GM20431 (cell line): ENCODE results near the gene MBD4.

Experiments used
- in situ Hi-C: fragments of 300-500 bp; cut with MseI, MboI; formaldehyde crosslinking; loops from one replicate; pipeline ENCODE4 v1.15.0; 2020; ENCODE audit warnings: low sequenced_read_pairs; ENCODE audit not compliant: unreplicated experiment

Gene MBD4

DNA sequence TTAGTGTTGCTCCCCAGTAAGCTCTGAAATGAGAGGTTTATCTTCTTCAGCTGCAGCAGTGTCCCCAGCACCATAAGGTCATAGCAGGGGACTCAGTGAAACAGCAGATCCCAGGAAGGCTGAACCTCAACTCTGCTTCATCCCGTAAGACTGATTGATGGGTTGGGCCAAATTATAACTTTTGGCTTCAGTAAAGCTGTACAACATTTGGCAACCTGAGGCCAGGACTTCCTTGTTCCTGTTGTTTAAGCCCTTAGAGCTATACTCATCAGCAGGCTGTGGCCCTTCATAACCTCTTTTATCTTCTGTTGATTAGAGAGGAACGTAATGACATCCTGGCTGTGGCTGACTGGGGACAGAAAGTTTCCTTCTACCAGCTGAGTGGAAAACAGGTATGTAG, 29.3 kb upstream of the MBD4 start:
- in situ Hi-C loops, result no loop called here

DNA sequence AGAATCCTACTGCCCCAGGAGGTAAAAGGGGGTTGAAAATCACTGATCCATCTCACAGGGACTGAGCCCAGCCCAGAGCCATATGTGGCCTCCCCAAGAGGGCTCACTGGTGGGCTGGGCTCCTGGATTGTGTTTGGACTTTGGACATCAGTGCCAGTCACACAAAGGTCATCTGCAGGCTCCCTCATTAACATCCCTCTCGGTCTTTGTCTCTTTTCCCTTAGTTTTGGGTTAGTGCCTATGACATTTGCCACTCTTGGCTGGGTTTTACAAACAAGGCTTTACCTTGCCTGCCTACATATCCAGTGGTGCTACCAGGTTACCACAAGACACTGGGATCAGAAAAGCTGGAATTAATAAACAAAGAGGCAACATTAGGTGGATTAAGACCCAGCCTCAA, 28.2 kb upstream of the MBD4 start:
- in situ Hi-C loops, result no loop called here

DNA sequence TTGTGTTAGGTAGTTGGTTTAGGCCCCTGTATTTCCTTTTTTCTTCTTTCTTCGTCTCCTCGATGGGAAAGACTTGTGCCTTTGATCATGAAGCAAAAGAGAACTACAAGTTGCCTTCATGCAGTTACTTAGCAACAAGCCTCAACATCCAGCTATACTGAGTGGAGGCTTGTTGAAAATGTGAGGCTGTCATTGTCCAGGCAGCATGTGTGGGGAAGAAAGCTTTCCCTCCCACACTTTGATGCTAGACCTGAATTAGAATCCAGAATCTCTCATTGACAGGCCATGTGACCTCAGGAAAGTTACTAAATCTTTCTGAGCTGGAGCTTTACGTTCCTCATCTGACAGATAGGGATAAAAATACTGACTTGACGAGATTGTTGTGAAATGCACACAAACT, 24.0 kb upstream of the MBD4 start:
- in situ Hi-C loops, result no loop called here

DNA sequence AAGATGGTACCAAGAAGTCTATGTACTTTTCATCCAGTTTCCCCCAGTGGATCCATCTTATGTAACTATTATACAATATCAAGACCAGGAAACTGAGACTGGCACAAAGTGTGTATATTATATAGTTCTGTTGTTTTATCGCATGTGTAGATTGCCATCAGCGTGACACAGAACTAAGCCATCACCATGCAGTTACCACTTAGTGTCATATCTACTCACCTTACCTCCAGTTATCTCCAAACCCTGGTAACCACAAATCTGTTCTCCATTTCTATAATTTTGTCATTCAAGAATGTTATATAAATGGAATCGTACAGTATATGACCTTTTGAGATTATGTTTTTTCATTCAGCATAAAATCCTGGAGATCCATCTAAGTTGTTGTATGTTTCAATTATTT, 23.3 kb upstream of the MBD4 start:
- in situ Hi-C loops, result no loop called here

DNA sequence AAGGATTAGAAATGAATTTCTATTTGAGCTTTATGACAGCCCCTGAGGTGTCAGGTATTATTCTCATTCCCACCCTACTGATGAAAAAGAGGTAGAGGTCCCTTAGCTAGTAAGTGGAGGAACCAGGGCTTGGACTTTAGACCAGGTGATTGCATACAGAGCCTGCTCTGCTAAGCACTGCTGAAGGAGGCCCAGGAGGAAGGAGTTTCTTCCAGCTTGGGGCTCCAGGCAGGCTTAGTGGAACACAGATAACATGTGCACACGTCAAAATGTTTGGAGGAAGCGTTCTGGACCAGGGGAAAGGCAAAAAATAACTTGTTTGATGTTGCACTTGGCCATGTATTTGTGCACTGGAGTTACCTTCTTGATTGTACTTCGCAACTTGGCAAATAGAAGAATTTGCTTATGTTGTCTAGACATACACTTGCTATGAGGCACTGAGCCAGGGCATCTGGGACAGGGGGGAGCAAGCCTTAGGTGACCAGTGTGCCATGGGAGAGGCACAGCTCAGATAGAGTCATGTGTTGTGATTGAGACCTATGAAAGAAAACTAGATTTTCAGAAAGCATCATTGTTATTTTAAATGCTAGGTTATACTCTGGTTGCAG, 22.7 kb upstream of the MBD4 start:
- in situ Hi-C loops, result no loop called here

DNA sequence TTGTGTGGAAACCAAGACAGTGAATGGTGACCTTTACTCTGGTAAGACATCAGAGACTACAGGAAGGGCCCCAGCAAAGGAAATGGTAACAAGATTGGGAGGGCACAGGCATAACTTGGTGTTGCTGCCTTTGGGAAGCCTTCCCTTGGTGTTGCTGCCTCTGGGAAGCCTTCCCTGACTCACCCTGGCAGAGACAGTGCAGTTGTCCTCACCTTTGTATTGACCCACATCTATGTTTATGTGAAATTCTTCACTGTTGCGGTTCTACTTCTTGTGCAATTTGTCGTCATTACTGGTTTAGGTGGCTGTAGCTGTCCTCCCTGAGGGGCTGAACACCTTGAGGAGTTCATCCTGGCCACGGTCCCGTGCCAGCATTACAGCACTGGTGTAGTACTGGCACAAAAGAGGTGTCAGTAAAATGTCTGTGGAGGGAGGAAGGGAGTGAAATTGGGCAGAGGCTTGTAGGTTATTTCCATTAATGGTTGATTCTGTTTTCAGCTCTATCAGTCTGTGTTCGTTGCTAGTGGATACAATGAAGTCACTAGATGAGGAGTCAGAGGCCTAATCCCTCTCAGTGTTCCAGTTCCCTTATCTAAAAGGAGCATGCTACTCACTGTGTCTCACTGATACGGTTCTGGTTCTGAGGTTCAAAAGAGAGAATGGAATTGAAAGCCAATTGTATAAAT, 21.9 kb upstream of the MBD4 start:
- in situ Hi-C loops, result no loop called here

DNA sequence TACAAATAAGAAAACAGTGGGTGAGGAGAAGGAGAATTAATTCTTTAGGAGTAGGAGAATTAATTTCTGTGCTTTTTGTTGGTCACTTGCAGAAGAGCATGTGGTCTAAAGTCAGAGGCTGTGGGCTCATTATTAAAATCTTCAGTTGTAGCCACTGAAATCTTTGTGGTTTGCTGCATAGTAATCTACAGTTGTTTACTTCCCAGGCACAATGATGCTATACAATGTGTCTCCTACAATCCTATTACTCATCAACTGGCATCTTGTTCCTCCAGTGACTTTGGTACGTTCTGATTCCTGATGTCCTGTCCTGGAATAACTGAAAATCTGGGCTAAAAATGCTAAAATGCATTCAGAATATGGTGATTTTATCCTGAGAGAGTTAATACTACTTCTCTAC, 21.3 kb upstream of the MBD4 start:
- in situ Hi-C loops, result no loop called here

DNA sequence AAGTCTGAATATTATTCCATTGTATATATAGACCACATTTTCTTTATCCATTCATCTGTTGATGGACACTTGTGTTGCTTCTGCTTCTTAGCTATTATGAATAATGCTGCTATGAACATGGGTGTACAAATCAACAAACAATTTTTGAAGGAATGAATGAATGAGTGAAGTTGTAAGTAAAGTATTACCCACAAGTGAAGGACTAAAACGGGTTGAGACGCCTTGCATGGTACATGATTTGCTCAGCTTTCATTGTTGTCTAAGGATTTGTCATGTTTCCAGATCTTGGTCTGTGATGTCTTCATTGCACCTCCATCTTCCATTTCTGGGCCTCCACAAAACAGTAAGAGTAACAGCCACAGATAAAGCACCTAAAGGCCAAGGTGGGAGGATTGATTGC, 20.8 kb upstream of the MBD4 start:
- in situ Hi-C loops, result no loop called here

DNA sequence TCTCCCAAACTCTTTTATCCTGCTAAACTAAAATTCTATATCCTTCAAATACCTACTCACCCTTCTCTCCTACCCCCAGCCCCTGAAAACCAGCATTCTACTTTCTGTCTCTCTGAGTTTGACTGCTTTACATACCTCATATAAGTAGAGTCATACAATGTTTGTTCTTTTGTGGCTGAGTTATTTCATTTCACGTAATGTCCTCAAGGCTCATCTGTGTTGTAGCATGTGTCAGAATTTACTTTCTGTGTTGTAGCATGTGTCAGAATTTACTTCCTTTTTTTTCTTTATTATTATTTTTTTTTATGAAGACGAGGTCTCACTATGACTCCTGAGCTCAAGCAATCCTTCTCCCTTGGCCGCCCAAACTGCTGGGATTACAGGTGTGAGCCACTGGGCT, 20.4 kb upstream of the MBD4 start:
- in situ Hi-C loops, result no loop called here

DNA sequence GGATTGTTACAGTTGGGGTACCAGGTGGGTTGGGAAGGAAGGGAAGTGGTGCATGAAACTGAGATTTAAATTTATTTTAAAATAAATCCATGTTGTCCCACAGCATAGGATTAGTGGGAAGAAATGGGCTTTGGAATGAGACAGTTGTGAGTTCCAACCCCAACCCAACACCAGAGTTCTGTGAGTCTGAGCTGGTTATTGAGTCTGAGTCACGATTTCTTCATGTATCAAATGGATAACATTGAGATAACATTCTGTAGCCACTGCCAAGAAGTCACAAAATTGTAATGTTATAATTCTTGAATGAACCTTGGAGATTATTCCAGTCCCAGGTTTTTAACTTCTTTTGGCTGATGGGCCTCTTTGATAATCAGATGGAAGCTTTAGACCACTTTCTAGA, 14.0 kb upstream of the MBD4 start:
- in situ Hi-C loops, result no loop called here

DNA sequence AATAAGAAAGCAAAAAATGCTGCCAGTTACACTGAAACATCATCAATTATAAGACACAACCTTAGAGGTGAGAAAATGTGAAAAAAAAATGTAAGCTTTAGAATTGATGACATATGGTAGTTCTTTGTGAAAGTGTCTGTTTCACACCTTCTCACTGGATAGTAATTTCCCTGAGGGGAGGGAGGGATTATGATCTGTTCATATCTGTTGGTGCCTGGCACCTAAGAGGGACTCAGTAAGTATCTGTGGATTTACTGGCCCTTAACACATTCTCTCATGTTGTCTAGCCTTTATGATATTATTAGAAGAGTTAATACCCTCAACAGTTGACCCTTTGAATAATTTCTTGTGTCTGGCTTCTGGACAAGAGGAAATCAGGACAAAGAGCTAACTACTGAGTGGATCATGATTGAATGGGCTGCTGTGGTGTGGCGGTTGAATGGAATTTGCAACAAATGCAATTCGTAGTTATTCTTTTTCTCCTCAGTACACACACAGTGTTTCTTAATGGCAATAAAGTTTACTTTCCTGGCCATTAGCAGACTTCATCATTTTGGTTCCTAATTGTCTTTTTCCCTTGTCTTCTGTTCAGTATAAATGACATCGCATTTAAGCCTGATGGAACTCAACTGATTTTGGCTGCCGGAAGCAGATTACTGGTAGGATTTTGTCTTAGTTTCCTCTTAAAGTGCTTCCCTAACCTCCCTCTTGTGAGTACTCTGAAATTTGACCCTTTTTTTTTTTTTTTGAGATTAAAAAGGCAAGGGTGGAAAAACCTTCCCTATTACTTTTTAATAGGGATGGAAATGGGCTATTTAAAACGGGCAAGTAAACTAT, 9.7 kb upstream of the MBD4 start:
- in situ Hi-C loops, result no loop called here

DNA sequence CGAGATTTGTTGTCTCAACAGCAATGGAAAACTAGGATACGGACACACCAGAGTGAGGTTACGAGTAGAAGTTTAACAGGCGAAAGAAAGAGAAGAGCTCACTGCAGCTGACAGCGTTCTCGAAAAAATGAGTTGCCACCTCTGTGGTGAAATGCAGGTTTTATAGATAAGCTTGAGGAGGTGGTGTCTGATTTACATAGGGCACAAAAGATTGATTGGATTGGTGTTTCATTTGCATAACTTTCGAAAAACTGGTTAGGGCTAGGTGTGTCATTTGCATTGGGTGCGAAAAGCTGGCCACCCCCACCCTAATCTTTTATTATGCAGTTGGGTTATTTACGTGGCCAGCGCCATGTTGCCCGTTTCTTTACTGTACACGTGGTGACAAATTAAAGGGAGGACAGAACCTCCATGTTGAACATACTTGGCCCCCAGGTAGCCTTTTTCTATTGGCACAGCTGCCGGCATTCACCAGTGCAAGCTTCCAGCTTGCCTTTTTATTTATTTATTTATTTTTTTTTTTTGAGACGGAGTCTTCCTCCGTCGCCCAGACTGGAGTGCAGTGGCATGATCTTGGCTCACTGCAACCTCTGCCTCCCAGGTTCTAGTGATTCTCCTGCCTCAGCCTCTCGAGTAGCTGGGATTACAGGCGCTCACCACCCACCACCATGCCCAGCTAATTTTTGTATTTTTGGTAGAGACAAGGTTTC, 8.6 kb upstream of the MBD4 start:
- in situ Hi-C loops, result no loop called here

DNA sequence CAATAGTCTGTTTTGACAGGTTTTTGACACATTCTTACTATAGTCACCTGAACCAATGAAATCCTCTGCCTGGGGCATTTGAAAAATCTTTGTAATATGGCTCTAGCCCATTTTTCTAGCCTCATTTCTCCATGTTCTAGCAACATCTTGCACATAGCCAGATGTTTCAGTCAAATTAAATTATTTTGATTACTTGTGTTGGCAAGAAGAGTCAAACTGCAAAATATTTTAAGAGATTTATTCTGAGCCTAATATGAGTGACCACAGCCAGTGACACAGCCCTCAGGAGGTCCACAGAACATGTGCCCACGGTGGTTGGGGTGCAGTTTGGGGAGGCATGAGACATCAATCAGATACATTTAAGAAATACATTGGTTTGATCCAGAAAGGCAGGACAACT, 7.2 kb upstream of the MBD4 start:
- in situ Hi-C loops, result no loop called here

DNA sequence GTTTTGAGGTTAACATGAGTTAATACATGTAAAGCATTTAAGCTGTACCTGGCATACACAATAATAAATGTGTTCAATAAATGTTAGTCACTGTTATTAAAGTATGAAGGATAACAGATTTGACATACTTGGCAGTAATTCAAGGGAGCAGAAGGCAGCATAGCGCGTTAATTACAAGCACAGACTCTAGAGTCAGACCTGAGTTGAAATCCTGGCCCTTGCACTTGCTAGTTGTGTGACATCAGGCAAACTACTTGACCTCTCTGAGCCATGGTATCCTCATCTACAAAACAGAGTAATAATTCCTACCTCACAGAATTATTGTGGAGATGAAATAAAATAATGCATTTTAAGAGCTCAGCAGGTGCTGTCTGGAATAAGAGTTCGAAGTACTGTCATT, 5.7 kb upstream of the MBD4 start:
- in situ Hi-C loops, result no loop called here

DNA sequence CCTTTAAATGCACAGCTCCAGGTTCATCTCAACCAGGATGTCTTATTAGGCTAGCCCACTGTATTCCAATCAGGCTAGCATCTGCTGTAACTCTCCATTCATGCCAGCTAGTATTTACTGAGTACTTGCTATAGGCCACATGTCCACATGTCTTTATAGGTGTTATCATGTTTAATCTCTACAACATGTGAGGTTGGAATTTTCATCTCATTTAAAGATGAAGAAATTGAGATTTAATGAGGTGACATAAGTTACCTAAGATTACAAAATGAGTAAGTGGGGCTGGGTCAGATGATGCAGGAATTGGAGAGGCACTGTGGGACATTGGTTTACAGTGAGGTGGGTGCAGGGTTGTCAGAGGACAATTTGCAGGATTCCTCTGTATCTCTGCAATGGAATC, 3.2 kb upstream of the MBD4 start:
- in situ Hi-C loops, result no loop called here

DNA sequence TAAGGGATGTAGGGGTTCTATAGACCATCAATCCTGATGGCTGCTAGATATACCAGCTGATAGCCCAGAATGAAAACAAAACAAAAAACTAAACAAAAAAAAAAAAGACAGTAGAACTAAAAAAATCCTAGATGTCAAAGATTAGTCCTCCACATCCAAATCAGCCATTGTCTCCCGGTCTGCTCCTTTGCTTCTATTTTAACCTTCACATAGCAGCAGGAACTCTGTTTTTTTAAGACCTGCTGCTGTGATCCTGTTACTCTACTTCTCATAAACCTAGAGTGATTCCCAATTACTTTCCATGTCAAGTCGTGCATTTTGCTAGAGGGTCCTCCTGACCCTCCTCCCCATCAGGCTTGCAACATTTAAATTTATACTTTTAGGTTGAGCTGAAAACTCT, 2.7 kb upstream of the MBD4 start:
- in situ Hi-C loops, result no loop called here

DNA sequence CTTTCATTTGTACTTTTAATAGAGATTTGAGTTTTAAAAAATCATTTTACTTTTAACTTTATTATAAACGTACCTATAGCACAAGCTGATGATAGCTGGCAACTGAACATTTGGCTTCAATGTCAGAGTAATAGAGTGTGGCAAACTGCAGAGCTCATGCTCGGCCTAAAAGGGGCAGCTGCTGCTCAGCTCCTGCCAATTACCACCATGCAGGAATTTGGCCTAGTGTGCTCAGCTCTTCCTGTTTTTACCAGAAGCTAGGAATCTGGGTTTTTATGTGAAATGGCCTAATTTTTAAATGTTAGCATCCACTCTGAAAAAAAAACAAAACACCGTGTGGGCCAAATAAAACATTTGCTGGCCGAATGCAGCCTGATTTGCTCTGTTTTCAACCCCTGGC, 2.0 kb upstream of the MBD4 start:
- in situ Hi-C loops, result no loop called here

DNA sequence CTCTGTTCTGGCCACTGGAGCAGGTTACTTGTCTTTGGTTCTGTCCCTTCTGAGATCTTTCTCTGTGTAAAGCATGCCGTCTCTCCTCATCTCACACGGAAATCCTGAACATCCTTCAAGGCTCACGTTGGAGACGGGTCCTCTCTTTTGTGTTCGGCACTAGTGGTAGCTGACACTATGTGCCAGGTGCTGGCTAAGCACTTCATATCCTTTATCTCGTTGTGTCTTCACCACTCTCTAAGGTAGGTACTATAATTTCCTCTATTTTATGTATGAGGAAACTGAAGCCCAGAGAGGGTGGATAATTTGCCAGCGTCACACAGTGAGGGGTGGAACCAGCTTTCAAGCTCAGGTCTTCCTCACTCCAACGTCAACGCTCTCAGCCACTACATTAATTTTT, 1.5 kb upstream of the MBD4 start:
- in situ Hi-C loops, result no loop called here

DNA sequence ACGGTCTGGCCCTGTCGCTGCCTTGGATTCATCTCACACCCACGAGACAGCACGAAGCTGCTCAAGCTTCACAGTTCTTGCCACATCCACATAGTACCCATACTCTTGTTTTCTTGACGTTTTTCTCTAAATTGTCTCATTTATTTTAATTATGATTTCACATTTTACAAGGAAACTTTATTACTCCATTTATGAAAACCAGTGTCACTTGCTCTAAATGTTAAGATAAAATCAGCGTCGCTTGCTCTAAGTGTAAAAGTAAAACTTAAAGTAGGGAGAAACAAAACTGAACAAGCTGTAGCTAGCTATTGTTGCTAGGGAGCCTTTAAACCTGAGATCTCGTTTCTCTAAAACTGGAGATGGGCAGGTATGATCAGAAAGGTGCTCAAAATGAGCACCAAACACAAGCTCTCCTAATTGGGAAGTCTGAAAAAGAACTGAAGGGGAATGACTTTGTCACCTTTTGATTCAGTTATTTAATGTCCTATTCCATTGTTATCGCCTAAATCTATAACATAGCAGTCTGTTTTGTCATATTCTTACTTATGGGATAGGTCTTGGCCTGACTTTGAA, 956 bp upstream of the MBD4 start:
- in situ Hi-C loops, result no loop called here

DNA sequence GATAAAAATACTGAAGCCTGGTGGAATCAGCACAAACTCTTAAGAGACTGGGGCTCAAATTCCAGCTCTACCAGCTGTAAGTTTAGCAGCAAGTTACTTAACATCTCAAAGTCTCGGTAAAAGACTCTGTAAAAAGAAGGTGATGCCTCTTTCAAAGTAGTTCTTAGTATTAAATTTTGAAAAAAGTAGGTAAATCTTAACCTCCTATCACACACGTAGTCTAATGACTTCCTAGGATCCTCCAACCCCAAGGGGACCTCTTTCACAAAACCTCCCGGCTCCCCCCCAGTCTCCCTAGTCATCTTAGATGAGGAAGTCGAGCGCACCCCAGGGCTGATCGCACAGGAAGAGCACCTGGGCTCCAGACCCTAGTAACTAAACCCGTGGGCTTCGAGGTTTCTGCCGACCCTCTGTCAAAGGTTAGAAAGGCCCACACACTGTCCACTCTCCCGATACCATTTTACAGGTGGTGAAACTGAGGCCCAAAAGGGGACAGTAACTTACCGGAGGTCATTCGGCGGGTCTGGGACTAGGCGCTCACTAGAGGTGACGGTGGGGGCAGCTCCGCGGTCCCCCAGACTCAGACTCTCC, 427 bp downstream of the MBD4 start:
- in situ Hi-C loops, result no loop called here
